H9 (cell line): ENCODE measurements around the gene LIPK. TPM values are rescaled to one million over a fixed set of nuclear protein-coding genes. Genes with fewer than 3 reads are reported as not detected.

ENCODE experiments used
- DNase-seq: peaks from one replicate; pipeline ENCODE4 v3.0.0-alpha.2; 2017
- H2AFZ ChIP-seq: one replicate; pipeline ENCODE4 v1.6.1; 2013; ENCODE audit warnings: mild to moderate bottlenecking, low read length, control low read depth, moderate library complexity
- H2AK5ac ChIP-seq: 2 replicates; pipeline ENCODE4 v1.6.1; 2013; ENCODE audit warnings: low read length, control low read depth, mixed read lengths; ENCODE audit not compliant: insufficient read length
- H2BK120ac ChIP-seq: one replicate; pipeline ENCODE4 v1.6.1; 2013; ENCODE audit warnings: low read depth, mild to moderate bottlenecking, low read length, control low read depth, inconsistent platforms; ENCODE audit not compliant: poor library complexity, severe bottlenecking
- H2BK12ac ChIP-seq: 2 replicates; pipeline ENCODE4 v1.6.1; 2013; ENCODE audit warnings: low read length, control low read depth, mixed read lengths, low read depth; ENCODE audit not compliant: insufficient read length
- H2BK15ac ChIP-seq: 2 replicates; pipeline ENCODE4 v1.6.1; 2013; ENCODE audit warnings: low read depth, low read length, control low read depth
- H2BK20ac ChIP-seq: one replicate; pipeline ENCODE4 v1.6.1; 2013; ENCODE audit warnings: low read depth, mild to moderate bottlenecking, low read length, control low read depth, inconsistent platforms; ENCODE audit not compliant: poor library complexity, severe bottlenecking
- H2BK5ac ChIP-seq: 2 replicates; pipeline ENCODE4 v1.6.1; 2013; ENCODE audit warnings: low read length, control low read depth, mixed read lengths; ENCODE audit not compliant: insufficient read length
- H3K14ac ChIP-seq: 2 replicates; pipeline ENCODE4 v1.6.1; 2013; ENCODE audit warnings: low read length, control low read depth; ENCODE audit not compliant: insufficient read depth
- H3K18ac ChIP-seq: 2 replicates; pipeline ENCODE4 v1.6.1; 2013; ENCODE audit warnings: low read depth, mild to moderate bottlenecking, mixed read lengths, low read length, control low read depth; ENCODE audit not compliant: insufficient read length
- H3K23ac ChIP-seq: 2 replicates; pipeline ENCODE4 v1.6.1; 2013; ENCODE audit warnings: low read length, control low read depth, mixed read lengths, low read depth; ENCODE audit not compliant: insufficient read length
- H3K23me2 ChIP-seq: 2 replicates; pipeline ENCODE4 v1.6.1; 2013; ENCODE audit warnings: low read depth, mild to moderate bottlenecking, mixed read lengths, low read length, control low read depth; ENCODE audit not compliant: insufficient read length, poor library complexity, severe bottlenecking
- H3K27ac ChIP-seq: 2 replicates; pipeline ENCODE4 v1.5.1; 2013; ENCODE audit warnings: low read length, control low read depth, mixed read lengths, low read depth; ENCODE audit not compliant: insufficient read length
- H3K27me3 ChIP-seq: 2 replicates; pipeline ENCODE4 v1.6.1; 2013; ENCODE audit warnings: low read length, control low read depth, inconsistent platforms; ENCODE audit not compliant: insufficient read depth
- H3K4ac ChIP-seq: 2 replicates; pipeline ENCODE4 v1.6.1; 2013; ENCODE audit warnings: low read depth, mild to moderate bottlenecking, control low read depth, inconsistent platforms, low read length, moderate library complexity
- H3K4me1 ChIP-seq: 2 replicates; pipeline ENCODE4 v1.6.1; 2013; ENCODE audit warnings: low read length, control low read depth, inconsistent platforms; ENCODE audit not compliant: insufficient read depth
- H3K4me2 ChIP-seq: 2 replicates; pipeline ENCODE4 v1.6.1; 2013; ENCODE audit warnings: low read length, control low read depth, mixed read lengths; ENCODE audit not compliant: insufficient read length, insufficient read depth
- H3K56ac ChIP-seq: 2 replicates; pipeline ENCODE4 v1.6.1; 2013; ENCODE audit warnings: low read depth, mild to moderate bottlenecking, mixed read lengths, low read length, control low read depth; ENCODE audit not compliant: insufficient read length
- H3K79me1 ChIP-seq: 2 replicates; pipeline ENCODE4 v1.6.1; 2013; ENCODE audit warnings: low read depth, mild to moderate bottlenecking, moderate library complexity, low read length, control low read depth, inconsistent platforms; ENCODE audit not compliant: insufficient read depth, poor library complexity, severe bottlenecking
- H3K79me2 ChIP-seq: 2 replicates; pipeline ENCODE4 v1.6.1; 2013; ENCODE audit warnings: low read length, control low read depth, inconsistent platforms; ENCODE audit not compliant: insufficient read depth
- H3K9ac ChIP-seq: 2 replicates; pipeline ENCODE4 v1.6.1; 2013; ENCODE audit warnings: low read length, control low read depth, mixed read lengths; ENCODE audit not compliant: insufficient read length; ENCODE audit errors: extremely low read depth
- H3K9me3 ChIP-seq: one replicate; pipeline ENCODE4 v1.6.1; 2013; ENCODE audit warnings: low read depth, low read length, inconsistent platforms; ENCODE audit not compliant: control insufficient read depth
- H3T11ph ChIP-seq: one replicate; pipeline ENCODE4 v1.6.1; 2013; ENCODE audit warnings: mild to moderate bottlenecking, low read length, control low read depth, inconsistent platforms
- H4K20me1 ChIP-seq: one replicate; pipeline ENCODE4 v1.6.1; 2013; ENCODE audit not compliant: control insufficient read depth, insufficient read length, insufficient read depth
- H4K5ac ChIP-seq: 2 replicates; pipeline ENCODE4 v1.6.1; 2013; ENCODE audit warnings: low read depth, mild to moderate bottlenecking, mixed read lengths, low read length, control low read depth; ENCODE audit not compliant: insufficient read length
- H4K8ac ChIP-seq: replicated peaks from 2 replicates; pipeline ENCODE4 v1.6.1; 2013; ENCODE audit warnings: low read length, control low read depth, mixed read lengths, low read depth; ENCODE audit not compliant: insufficient read length
- H4K91ac ChIP-seq: 2 replicates; pipeline ENCODE4 v1.6.1; 2013; ENCODE audit warnings: low read depth, mild to moderate bottlenecking, moderate library complexity, mixed read lengths, low read length, control low read depth; ENCODE audit not compliant: insufficient read length
- H3K27ac Mint-ChIP-seq, 3 experiments: 2 replicates in 2 of 3; 3 replicates in 1 of 3; pipeline ENCODE4 v1.8.0; 2020 to 2021; ENCODE audit warnings: mixed read lengths in 3 of 3, mild to moderate bottlenecking in 1 of 3, moderate library complexity in 1 of 3
- H3K27me3 Mint-ChIP-seq: 2 replicates; pipeline ENCODE4 v1.8.0; 2021; ENCODE audit warnings: low read depth, mild to moderate bottlenecking, moderate library complexity, mixed read lengths
- H3K36me3 Mint-ChIP-seq, 3 experiments: 2 replicates in 2 of 3; 3 replicates in 1 of 3; pipeline ENCODE4 v1.8.0; 2020 to 2021; ENCODE audit warnings: low read depth in 3 of 3, mixed read lengths in 3 of 3; ENCODE audit not compliant: insufficient read depth in 1 of 3
- H3K4me1 Mint-ChIP-seq, 2 experiments: 2 replicates each; pipeline ENCODE4 v1.8.0; 2020; ENCODE audit warnings: mixed read lengths in 2 of 2
- H3K4me3 Mint-ChIP-seq, 2 experiments: 2 replicates in 1 of 2; 3 replicates in 1 of 2; pipeline ENCODE4 v1.8.0; 2020 to 2021; ENCODE audit warnings: mild to moderate bottlenecking in 2 of 2, mixed read lengths in 2 of 2, moderate library complexity in 1 of 2
- H3K9me3 Mint-ChIP-seq, 2 experiments: 2 replicates in 1 of 2; 3 replicates in 1 of 2; pipeline ENCODE4 v1.8.0; 2020; ENCODE audit warnings: mild to moderate bottlenecking in 2 of 2, mixed read lengths in 2 of 2, moderate library complexity in 1 of 2
- CTCF ChIP-seq: fragments of 200-600 bp; sonication (generic); conservative IDR thresholded peaks from 3 replicates; pipeline ENCODE4 v1.8.0; 2021; ENCODE audit warnings: antibody characterized with exemption, mild to moderate bottlenecking
- WGBS: extraction: QIAGEN DNeasy Blood & Tissue Kit; methylation state at CpG from one replicate; pipeline ENCODE4 v1.1.7; 2013; ENCODE audit warnings: missing lambda C conversion rate, low lambda C conversion rate, mixed read lengths; ENCODE audit not compliant: insufficient read length; ENCODE audit errors: extremely low coverage; 5-methylcytosine and 5-hydroxymethylcytosine counted together
- total RNA-seq: library from RNA; stranded (reverse); gene quantifications from 2 replicates; pipeline ENCODE4 v1.2.1, GENCODE V29; 2021

LIPK gene
- total RNA-seq, 1 experiment from 2014 or later = not detected

DNA sequence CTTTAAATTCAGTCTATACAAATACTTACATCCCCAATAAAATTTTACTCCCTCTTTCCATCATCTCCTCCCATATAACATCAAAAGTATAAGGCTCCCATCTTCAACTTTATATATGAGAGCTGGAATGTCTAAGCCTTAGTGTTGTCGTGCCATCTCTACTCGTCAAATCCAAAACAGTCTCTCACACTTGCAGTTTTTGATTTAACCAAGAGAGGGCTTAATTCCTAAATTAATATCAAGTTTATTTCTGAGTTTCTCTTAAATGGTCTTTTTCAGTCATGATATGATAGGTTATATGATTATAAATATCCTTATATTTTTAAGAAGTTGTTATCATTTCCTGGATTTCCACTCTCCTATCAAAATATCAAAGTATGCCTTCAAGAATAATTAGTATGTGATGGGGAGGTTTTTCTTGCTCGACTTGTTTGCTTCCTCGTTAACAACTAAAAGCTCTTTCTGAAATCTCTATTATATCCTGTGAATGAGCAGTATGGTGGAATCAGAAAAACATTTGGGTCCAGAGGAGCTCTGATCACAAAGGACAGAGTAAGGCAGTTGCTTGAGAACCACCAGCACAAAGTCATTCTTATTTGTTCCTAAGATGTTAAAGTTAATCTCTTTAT lies 12.5 kb upstream of the LIPK start:
- no peak overlapping the region for H2BK15ac ChIP-seq
- H3K4ac ChIP-seq = no peak overlapping the region
- TF ChIP-seq CTCF = peak; percentile 43; the same call in 2 of the 3 replicates
- no peaks in the 10 kb centered on the region for H3K36me3 Mint-ChIP-seq
- no peaks in the 10 kb centered on the region for H3K79me2 ChIP-seq
- H3K27ac ChIP-seq = no peak overlapping the region
- H3K4me2 ChIP-seq = no peak overlapping the region
- no peak overlapping the region for H3K56ac ChIP-seq
- no peaks in the 10 kb centered on the region for H3K9me3 ChIP-seq
- no peak overlapping the region for H4K8ac ChIP-seq
- H3K4me1 Mint-ChIP-seq = peaks cover 0 to 4% of the 10 kb centered on the region in 2 experiments; a peak in 3 of 4 replicates
- H3K27me3 ChIP-seq = peaks cover 23% of the 10 kb centered on the region; the same call in 1 of the 2 replicates
- H3K27ac Mint-ChIP-seq = no peak overlapping the region
- H2BK120ac ChIP-seq = no peak overlapping the region
- no CpG with 5 or more reads among the region's 4 CpGs for WGBS
- H3K4me1 ChIP-seq = no peaks in the 10 kb centered on the region
- peaks cover 69% of the 10 kb centered on the region for H3K27me3 Mint-ChIP-seq
- H2AFZ ChIP-seq = no peak overlapping the region
- no peaks in the 10 kb centered on the region for H3K9me3 Mint-ChIP-seq
- H3K18ac ChIP-seq = no peak overlapping the region
- no peaks in the 10 kb centered on the region for H3K79me1 ChIP-seq
- H3K23me2 ChIP-seq = no peaks in the 10 kb centered on the region
- H4K91ac ChIP-seq = no peak overlapping the region
- H2BK12ac ChIP-seq = no peak overlapping the region
- H2BK5ac ChIP-seq = no peak overlapping the region
- H3K9ac ChIP-seq = no peak overlapping the region
- no peak overlapping the region for H3K23ac ChIP-seq
- H4K5ac ChIP-seq = no peak overlapping the region
- no peak for DNase-seq
- no peak overlapping the region for H2AK5ac ChIP-seq
- no peak overlapping the region for H3K14ac ChIP-seq
- no peaks in the 10 kb centered on the region for H4K20me1 ChIP-seq
- H3T11ph ChIP-seq = no peak overlapping the region
- H2BK20ac ChIP-seq = no peak overlapping the region
- no peak overlapping the region for H3K4me3 Mint-ChIP-seq
